Right atrium auricular region (tissue), 2 donors: ENCODE measurements around the gene STMN1. TPM values are rescaled to one million over a fixed set of nuclear protein-coding genes. Genes with fewer than 3 reads are reported as not detected.
A peak's percentile ranks its signal among the peaks of the same experiment; 100 is the strongest.

Source experiments
- DNase-seq: peaks from one replicate; pipeline ENCODE4 v3.0.0-alpha.2; 2019; ENCODE audit warnings: low spot score
- H3K27ac ChIP-seq, 2 donors: fragments of 200-600 bp; sonication (generic); 1 replicate in 1 of 2; 2 replicates in 1 of 2; pipeline ENCODE4 v1.5.1; 2016 to 2019
- H3K27me3 ChIP-seq, 2 donors: fragments of 200-600 bp; sonication (generic); one replicate each; pipeline versions ENCODE4 v1.5.1 to v1.6.0; 2017 to 2019
- H3K36me3 ChIP-seq: fragments of 200-600 bp; sonication (generic); one replicate; pipeline ENCODE4 v1.5.1; 2016
- H3K4me1 ChIP-seq, 2 donors: fragments of 200-600 bp; sonication (generic); one replicate each; pipeline versions ENCODE4 v1.5.1 to v1.6.0; 2017 to 2019
- H3K4me3 ChIP-seq, 2 donors: fragments of 200-600 bp; sonication (generic); 1 replicate in 1 of 2; 2 replicates in 1 of 2; pipeline ENCODE4 v1.5.1; 2017 to 2019; ENCODE audit warnings: mild to moderate bottlenecking in 1 of 2, moderate library complexity in 1 of 2
- H3K9me3 ChIP-seq, 2 donors: fragments of 200-600 bp; sonication (generic); one replicate each; pipeline ENCODE4 v1.5.1; 2019
- CTCF ChIP-seq, 2 donors: fragments of 200-600 bp; sonication (generic); IDR thresholded peaks; one replicate each; pipeline ENCODE4 v1.5.1; 2019; ENCODE audit warnings: antibody characterized with exemption in 2 of 2
- microRNA-seq, 2 donors: library from miRNA; unstranded; fragments of <30 nt; microRNA quantifications; one replicate each; pipeline ENCODE4, GENCODE V29; 2016 to 2017; ENCODE audit warnings: borderline number of aligned reads in 2 of 2, borderline replicate concordance in 1 of 2
- total RNA-seq, 2 donors: library from RNA; depleted of rRNA; stranded (reverse); fragments of >200 nt; gene quantifications; one replicate each; pipeline ENCODE4 v1.1.0, GENCODE V29; 2016

STMN1 gene
- total RNA-seq, 2 donors from 2014 or later = 13.4 to 21.0 TPM

- no peak overlapping the region for H3K27ac ChIP-seq
- peak overlapping the region in 1 of 2 donors; percentile 50 for H3K4me3 ChIP-seq
- no peaks in the 10 kb centered on the region for H3K36me3 ChIP-seq
- no peaks in the 10 kb centered on the region for H3K27me3 ChIP-seq
- TF ChIP-seq CTCF (IDR thresholded peaks at IDR 0.05) = no peak
- H3K4me1 ChIP-seq = peaks cover 0 to 15% of the 10 kb centered on the region in 2 donors
- no peak for DNase-seq
- H3K9me3 ChIP-seq = no peaks in the 10 kb centered on the region
Measured at GRCh38 chr1:25858494-25858893, 47.7 kb downstream of the STMN1 start.

- Histone ChIP-seq H3K4me1 (peaks cover 0 to 15% of the 10 kb centered on the region in 2 donors), H3K36me3 (no peaks in the 10 kb centered on the region), H3K9me3 (no peaks in the 10 kb centered on the region), H3K27me3 (no peaks in the 10 kb centered on the region), H3K4me3 (no peak overlapping the region), H3K27ac (no peak overlapping the region)
- DNase-seq = no peak
- no peak for TF ChIP-seq CTCF (IDR thresholded peaks at IDR 0.05)
Measured at GRCh38 chr1:25856856-25857255, 49.4 kb downstream of the STMN1 start.

GRCh38 chr1:25854554-25854953 lies 51.7 kb downstream of the STMN1 start:
- Histone ChIP-seq H3K4me3 (no peak overlapping the region), H3K27me3 (no peaks in the 10 kb centered on the region), H3K9me3 (no peaks in the 10 kb centered on the region), H3K27ac (no peak overlapping the region), H3K4me1 (peaks cover 0 to 10% of the 10 kb centered on the region in 2 donors), H3K36me3 (no peaks in the 10 kb centered on the region)
- TF ChIP-seq CTCF (IDR thresholded peaks at IDR 0.05) = no peak
- DNase-seq = no peak

Small RNA genes lying within 50 kb of the gene (microRNA-seq; reads per million reads assigned to microRNA genes)
- gene MIR3917 = 0 to 0.71 reads per million in 2 donors

Other genes starting within 250 kb of the STMN1 start
- gene SELENON, start 106.2 kb downstream of the STMN1 start, total RNA-seq = 10 to 100 TPM; 31.7 to 34.2 TPM
- 100 to 1,000 TPM; 154 to 303 TPM for gene MTFR1L, start 86.5 kb downstream of the STMN1 start, total RNA-seq
- gene AUNIP, start 47.0 kb downstream of the STMN1 start, total RNA-seq = not detected
- 1 to 10 TPM in 1 of 2 donors, under 1 TPM in 1; 0.85 to 2.9 TPM for gene PAQR7, start 30.7 kb downstream of the STMN1 start, total RNA-seq
- gene PAFAH2, start 91.6 kb upstream of the STMN1 start, total RNA-seq = 1 to 10 TPM; 4.3 to 5.5 TPM
- 1 to 10 TPM in 1 of 2 donors, under 1 TPM in 1; 0.79 to 1.4 TPM for gene EXTL1, start 115.4 kb upstream of the STMN1 start, total RNA-seq
- gene SLC30A2, start 139.7 kb upstream of the STMN1 start, total RNA-seq = under 1 TPM; 0.22 to 0.63 TPM
- 100 to 1,000 TPM; 118 to 151 TPM for gene TRIM63, start 161.2 kb upstream of the STMN1 start, total RNA-seq
- gene PDIK1L, start 205.4 kb upstream of the STMN1 start, total RNA-seq = 1 to 10 TPM; 3.0 to 3.4 TPM